Osteoblast (primary cell): Measurements from ENCODE around the gene GAPDHS. TPM values are rescaled to one million over a fixed set of nuclear protein-coding genes. Genes with fewer than 3 reads are reported as not detected.

Experiments
- DNase-seq: peaks from one replicate; pipeline ENCODE4 v3.0.0; 2011; ENCODE audit warnings: low spot score, mixed read lengths; ENCODE audit not compliant: insufficient read length; ENCODE audit errors: missing footprints
- H2AFZ ChIP-seq: 2 replicates; pipeline ENCODE4 v1.6.0; 2011; ENCODE audit warnings: mild to moderate bottlenecking, low read length
- H3K27ac ChIP-seq: 2 replicates; pipeline ENCODE4 v1.5.1; 2011; ENCODE audit warnings: mild to moderate bottlenecking, low read depth, low read length, moderate library complexity
- H3K27me3 ChIP-seq: 2 replicates; pipeline ENCODE4 v1.6.0; 2012; ENCODE audit warnings: mild to moderate bottlenecking, control low read depth, inconsistent platforms, low read length, moderate library complexity; ENCODE audit not compliant: insufficient read depth
- H3K36me3 ChIP-seq: 2 replicates; pipeline ENCODE4 v1.5.1; 2011; ENCODE audit warnings: mild to moderate bottlenecking, low read length, control low read depth, moderate library complexity; ENCODE audit not compliant: insufficient read depth
- H3K4me1 ChIP-seq: 2 replicates; pipeline ENCODE4 v1.5.1; 2011; ENCODE audit warnings: mild to moderate bottlenecking, low read length, control low read depth, moderate library complexity; ENCODE audit not compliant: insufficient read depth
- H3K4me2 ChIP-seq: 2 replicates; pipeline ENCODE4 v1.6.0; 2011; ENCODE audit warnings: mild to moderate bottlenecking, low read length; ENCODE audit not compliant: insufficient read depth
- H3K4me3 ChIP-seq: fragments of 200-600 bp; sonication (generic); 3 replicates; pipeline ENCODE4 v1.5.1; 2012; ENCODE audit warnings: mild to moderate bottlenecking, low read length, inconsistent platforms; ENCODE audit not compliant: insufficient read depth
- H3K79me2 ChIP-seq: 2 replicates; pipeline ENCODE4 v1.6.0; 2012; ENCODE audit warnings: mild to moderate bottlenecking, low read length, control low read depth, inconsistent platforms; ENCODE audit not compliant: insufficient read depth
- H3K9me3 ChIP-seq: 2 replicates; pipeline ENCODE4 v1.5.1; 2011; ENCODE audit warnings: low read depth, low read length, control low read depth
- H4K20me1 ChIP-seq: 2 replicates; pipeline ENCODE4 v1.6.0; 2012; ENCODE audit warnings: mild to moderate bottlenecking, low read length, control low read depth; ENCODE audit not compliant: insufficient read depth
- CTCF ChIP-seq: IDR thresholded peaks from 2 replicates; pipeline ENCODE4 v1.5.1; 2011; ENCODE audit warnings: mild to moderate bottlenecking, low read depth, low read length, moderate library complexity; ENCODE audit errors: extremely low read depth
- total RNA-seq: library from RNA; depleted of rRNA; stranded (reverse); fragments of >200 nt; gene quantifications from 2 replicates; pipeline ENCODE4 v1.2.3, GENCODE V29; 2012

The GAPDHS gene
- total RNA-seq, 1 donor, result not detected

GRCh38 chr19:35514282-35514809 is 18.9 kb upstream of the GAPDHS start:
- no peaks in the 10 kb centered on the region for H3K9me3 ChIP-seq
- peak overlapping the region; percentile 45 for H3K27ac ChIP-seq
- peaks cover 32% of the 10 kb centered on the region for H3K4me1 ChIP-seq
- H2AFZ ChIP-seq, result peak overlapping the region; percentile 69
- H3K79me2 ChIP-seq, result no peaks in the 10 kb centered on the region
- peaks cover 17% of the 10 kb centered on the region for H3K27me3 ChIP-seq
- no peak for TF ChIP-seq CTCF
- peak; percentile 93 for DNase-seq
- no peaks in the 10 kb centered on the region for H3K36me3 ChIP-seq
- H3K4me3 ChIP-seq, result peak overlapping the region; percentile 56
- H3K4me2 ChIP-seq, result peak overlapping the region; percentile 72
- no peaks in the 10 kb centered on the region for H4K20me1 ChIP-seq

DNA sequence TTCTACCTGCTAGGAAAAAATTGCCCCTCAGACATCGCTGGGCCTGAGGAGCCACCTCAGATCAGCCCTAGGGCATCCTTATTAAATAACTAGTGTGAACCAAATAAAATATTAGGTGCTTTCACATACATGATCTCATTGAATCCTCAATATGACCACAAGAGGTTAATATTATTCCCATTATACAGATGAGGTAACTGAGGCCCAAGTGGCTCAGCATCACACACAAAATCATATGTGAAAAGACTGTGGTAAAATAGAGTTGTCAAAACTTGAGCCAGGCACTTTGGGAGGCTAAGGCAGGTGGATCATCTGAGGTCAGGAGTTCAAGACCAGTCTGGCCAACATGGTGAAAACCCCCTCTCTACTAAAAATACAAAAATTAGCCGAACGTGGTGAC is 16.9 kb upstream of the GAPDHS start:
- no peak overlapping the region for H2AFZ ChIP-seq
- no peak overlapping the region for H3K4me3 ChIP-seq
- H4K20me1 ChIP-seq, result no peaks in the 10 kb centered on the region
- no peak for TF ChIP-seq CTCF
- no peak overlapping the region for H3K27ac ChIP-seq
- H3K4me2 ChIP-seq, result no peak overlapping the region
- peaks cover 29% of the 10 kb centered on the region for H3K4me1 ChIP-seq
- no peak for DNase-seq
- H3K36me3 ChIP-seq, result no peaks in the 10 kb centered on the region
- H3K27me3 ChIP-seq, result no peaks in the 10 kb centered on the region
- H3K79me2 ChIP-seq, result no peaks in the 10 kb centered on the region
- no peaks in the 10 kb centered on the region for H3K9me3 ChIP-seq

DNA sequence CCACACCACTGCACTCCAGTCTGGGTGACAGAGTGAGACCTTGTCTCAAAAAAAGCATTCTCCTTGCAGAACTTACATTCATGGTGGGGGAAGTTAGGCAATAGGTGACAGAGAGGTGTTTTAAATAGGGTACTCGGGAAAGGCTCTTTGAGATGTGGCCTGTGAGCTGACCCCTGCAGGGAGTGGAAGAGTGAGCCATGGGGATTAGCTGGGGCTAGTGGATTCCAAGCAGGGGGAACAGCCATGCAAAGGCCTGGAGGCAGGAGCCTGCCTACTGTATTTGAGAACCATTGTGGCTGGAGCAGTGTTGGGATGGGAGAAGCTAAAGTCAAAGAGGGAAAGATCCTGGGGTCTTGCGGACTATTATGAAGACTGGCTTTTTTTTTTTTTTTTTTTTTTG is 15.9 kb upstream of the GAPDHS start:
- no peak overlapping the region for H3K4me3 ChIP-seq
- H3K27me3 ChIP-seq, result no peaks in the 10 kb centered on the region
- H2AFZ ChIP-seq, result no peak overlapping the region
- no peak overlapping the region for H3K4me2 ChIP-seq
- peaks cover 29% of the 10 kb centered on the region for H3K4me1 ChIP-seq
- TF ChIP-seq CTCF, result no peak
- peak; percentile 53 for DNase-seq
- H3K36me3 ChIP-seq, result no peaks in the 10 kb centered on the region
- no peaks in the 10 kb centered on the region for H3K9me3 ChIP-seq
- no peaks in the 10 kb centered on the region for H4K20me1 ChIP-seq
- H3K27ac ChIP-seq, result no peak overlapping the region
- no peaks in the 10 kb centered on the region for H3K79me2 ChIP-seq

- Histone ChIP-seq H3K27ac (peak overlapping the region; percentile 82), H2AFZ (no peak overlapping the region), H3K79me2 (no peaks in the 10 kb centered on the region), H3K27me3 (no peaks in the 10 kb centered on the region), H3K9me3 (no peaks in the 10 kb centered on the region), H3K4me3 (peak overlapping the region; percentile 19), H4K20me1 (no peaks in the 10 kb centered on the region), H3K36me3 (no peaks in the 10 kb centered on the region), H3K4me1 (peaks cover 29% of the 10 kb centered on the region), H3K4me2 (peak overlapping the region; percentile 60)
- DNase-seq, result peak; percentile 96
- no peak for TF ChIP-seq CTCF
Measured at GRCh38 chr19:35518313-35518712, 14.9 kb upstream of the GAPDHS start.
